ENCODE results near the gene ADAM17. TPM values are rescaled to one million over a fixed set of nuclear protein-coding genes. Genes with fewer than 3 reads are reported as not detected.

ADAM17 gene
- total and polyA plus RNA-seq, 2 of the 13 experiments (the other 11 are each of a cell fraction or from before 2014, with no cell fraction given) = 6.5 to 33.4 TPM

DNA sequence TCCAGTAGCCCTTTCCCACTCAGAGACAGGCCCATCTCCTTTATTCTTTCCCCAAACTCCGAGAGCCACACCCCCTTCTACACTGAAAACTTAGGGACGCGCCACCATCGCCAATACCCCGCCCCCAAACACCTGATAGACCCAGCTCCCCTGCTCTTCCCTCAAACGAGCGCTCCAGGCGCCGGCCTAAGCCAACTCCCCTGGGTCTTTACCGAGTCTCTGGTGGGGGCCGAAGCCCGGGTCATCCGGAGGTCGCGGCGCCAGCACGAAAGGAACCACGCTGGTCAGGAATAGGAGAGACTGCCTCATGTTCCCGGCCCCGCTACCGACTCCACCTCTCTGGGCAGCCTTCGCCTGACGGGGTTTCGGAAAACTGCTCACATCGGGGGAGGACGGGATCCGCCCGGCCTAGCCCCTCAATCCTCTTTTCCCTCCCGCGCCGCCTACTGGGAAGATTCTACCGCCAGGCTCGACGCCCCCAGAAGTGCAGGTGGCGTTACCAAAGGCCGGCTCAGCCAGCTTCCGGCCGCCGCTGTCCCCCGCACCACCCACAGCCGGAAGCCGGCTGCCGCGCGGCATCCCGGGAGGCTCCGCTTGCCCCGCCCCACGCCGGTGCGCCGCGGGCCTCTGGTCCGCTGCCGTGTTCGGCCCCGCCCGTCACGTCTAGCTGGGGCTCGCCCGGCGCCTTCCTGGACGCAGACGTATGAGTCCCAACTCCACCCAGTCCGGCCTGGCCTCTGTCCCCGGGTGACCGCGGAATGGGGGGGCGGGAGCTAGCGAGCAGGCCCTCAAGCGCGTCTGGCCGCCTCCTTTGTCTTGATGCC lies at the start of gene ADAM17 (continued):
- no peak for TF ChIP-seq ZNF546 (CRISPR knock-in tag; conservative IDR thresholded peaks at IDR 0.05)
- peak; percentile 89; the same call in 1 of the 2 replicates for TF ChIP-seq ZNF567 (CRISPR knock-in tag; IDR thresholded peaks at IDR 0.05; ENCODE audit: borderline replicate concordance)
- TF ChIP-seq SCMH1 (CRISPR knock-in tag; IDR thresholded peaks at IDR 0.05; ENCODE audit: borderline replicate concordance) = no peak
- TF ChIP-seq THYN1 (CRISPR knock-in tag; IDR thresholded peaks at IDR 0.05; ENCODE audit: borderline replicate concordance, low read depth) = no peak
- TF ChIP-seq ZNF770 (CRISPR knock-in tag; IDR thresholded peaks at IDR 0.05) = peak; percentile 79
- no peak for TF ChIP-seq ZNF10 (CRISPR knock-in tag; IDR thresholded peaks at IDR 0.05; ENCODE audit: borderline replicate concordance, low read depth)
- peak; percentile 16; the same call in 1 of the 2 replicates for TF ChIP-seq ZBTB1 (CRISPR knock-in tag; IDR thresholded peaks at IDR 0.05; ENCODE audit: borderline replicate concordance)
- no peak for TF ChIP-seq ZNF672 (CRISPR knock-in tag; IDR thresholded peaks at IDR 0.05)
- TF ChIP-seq ZNF878 (CRISPR knock-in tag; IDR thresholded peaks at IDR 0.05) = peak; percentile 98
- peak; percentile 66; the same call in 1 of the 2 replicates for TF ChIP-seq GATA4 (IDR thresholded peaks at IDR 0.05; ENCODE audit: borderline replicate concordance, low read depth)
- no peak for TF ChIP-seq NFRKB (IDR thresholded peaks at IDR 0.05)
- peak; percentile 64 for TF ChIP-seq CREB1 (IDR thresholded peaks at IDR 0.05)
- 0 out of 2 replicates have a peak, but pooled peaks have one; percentile 40 for TF ChIP-seq CREB1 (CRISPR knock-in tag; IDR thresholded peaks at IDR 0.05)
- no peak for TF ChIP-seq TEAD2 (CRISPR knock-in tag; IDR thresholded peaks at IDR 0.05)
- TF ChIP-seq DNMT3B (CRISPR knock-in tag; conservative IDR thresholded peaks at IDR 0.05) = peak; percentile 66; the same call in 1 of the 2 replicates
- 0 out of 2 replicates have a peak, but pooled peaks have one; percentile 4 for TF ChIP-seq TIGD3 (CRISPR knock-in tag; IDR thresholded peaks at IDR 0.05; ENCODE audit: borderline replicate concordance)
- peak; percentile 83 for TF ChIP-seq ZNF605 (CRISPR knock-in tag; IDR thresholded peaks at IDR 0.05)
- peak; percentile 86 for TF ChIP-seq NKX3-1 (CRISPR knock-in tag; IDR thresholded peaks at IDR 0.05)
- no peak for TF ChIP-seq JUN (CRISPR knock-in tag; IDR thresholded peaks at IDR 0.05)
- TF ChIP-seq TBL1XR1 (IDR thresholded peaks at IDR 0.05; ENCODE audit: borderline replicate concordance, low read length, partially characterized antibody) = peak; percentile 74
- no peak for TF ChIP-seq ZNF382 (CRISPR knock-in tag; IDR thresholded peaks at IDR 0.05; ENCODE audit: borderline replicate concordance)
- TF ChIP-seq PHF20 (CRISPR knock-in tag; IDR thresholded peaks at IDR 0.05) = peak; percentile 93
- TF ChIP-seq CSRNP2 (CRISPR knock-in tag; conservative IDR thresholded peaks at IDR 0.05; ENCODE audit: low read depth) = no peak
- TF ChIP-seq AKAP8 (CRISPR knock-in tag; IDR thresholded peaks at IDR 0.05) = 0 out of 2 replicates have a peak, but pooled peaks have one; percentile 56
- peak; percentile 87 for TF ChIP-seq ZNF446 (CRISPR knock-in tag; IDR thresholded peaks at IDR 0.05)
- TF ChIP-seq SIN3B (IDR thresholded peaks at IDR 0.05; ENCODE audit: low read length) = no peak; the same call in 1 of the 2 replicates
- TF ChIP-seq TRIM24 (CRISPR knock-in tag; IDR thresholded peaks at IDR 0.05) = 0 out of 2 replicates have a peak, but pooled peaks have one; percentile 47
